PFSK-1 (cell line): Measurements from ENCODE around the gene BRME1.
A peak's percentile ranks its signal among the peaks of the same experiment; 100 is the strongest.

Source experiments
- FOXP2 ChIP-seq: optimal IDR thresholded peaks from 2 replicates; pipeline ENCODE3; 2011; ENCODE audit warnings: borderline replicate concordance, control low read depth, inconsistent platforms; ENCODE audit not compliant: insufficient read depth; ENCODE audit errors: extremely low read length, extremely low read depth
- POLR2AphosphoS5 ChIP-seq: IDR thresholded peaks from 2 replicates; pipeline ENCODE4 v1.6.1; 2012; ENCODE audit warnings: low read depth, mild to moderate bottlenecking, control low read depth, low read length, moderate library complexity
- REST ChIP-seq, 2 experiments: IDR thresholded peaks; 2 replicates each; pipeline versions ENCODE4 v1.6.1 to v1.8.0; 2011 to 2012; ENCODE audit warnings: low read depth in 2 of 2, low read length in 2 of 2, control low read depth in 1 of 2, inconsistent platforms in 1 of 2, mild to moderate bottlenecking in 1 of 2, moderate library complexity in 1 of 2; ENCODE audit not compliant: insufficient read depth in 1 of 2
- SIN3A ChIP-seq: IDR thresholded peaks from 2 replicates; pipeline ENCODE4 v1.6.1; 2012; ENCODE audit warnings: mild to moderate bottlenecking, low read length, moderate library complexity, borderline replicate concordance; ENCODE audit not compliant: insufficient read depth
- TAF1 ChIP-seq: IDR thresholded peaks from 2 replicates; pipeline ENCODE4 v1.6.1; 2012; ENCODE audit warnings: low read length, control low read depth, borderline replicate concordance; ENCODE audit not compliant: insufficient read depth

Gene BRME1

DNA sequence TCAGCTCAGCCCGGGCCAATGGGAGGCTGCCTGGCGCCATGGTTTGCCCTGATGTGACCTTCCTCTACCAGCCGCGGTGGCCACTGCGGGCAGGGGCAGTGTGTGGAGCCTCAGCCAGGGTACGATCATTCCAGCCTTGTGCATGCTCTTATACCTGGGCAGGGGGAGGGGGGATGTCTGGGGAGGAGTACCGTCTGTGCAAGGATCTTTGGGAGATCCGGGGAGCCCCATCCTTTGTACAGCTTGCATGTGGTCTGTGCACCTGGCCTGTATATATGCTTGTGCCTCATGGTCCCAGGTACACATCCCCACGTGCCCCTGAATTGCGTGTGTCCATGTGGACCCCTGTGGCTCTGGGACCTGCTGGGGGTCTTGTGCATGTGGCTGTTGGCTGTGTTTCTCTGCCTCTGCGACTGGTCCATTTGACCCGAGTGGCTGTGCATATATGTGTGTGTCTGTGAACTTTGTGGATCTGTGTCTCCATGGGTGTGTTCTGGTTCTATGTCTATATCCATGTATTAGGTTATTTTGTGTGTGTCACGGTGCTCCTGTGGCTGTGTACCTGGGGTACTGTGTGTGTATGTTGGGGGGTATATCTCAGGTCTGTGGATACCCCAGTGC lies 41.8 kb downstream of the BRME1 start:
- TF ChIP-seq TAF1 = no peak
- no peak for TF ChIP-seq REST (IDR thresholded peaks at IDR 0.05; ENCODE audit: insufficient read depth in 1 of 2, low read depth in 2 of 2, low read length in 2 of 2)
- TF ChIP-seq POLR2AphosphoS5 = no peak
- no peak for TF ChIP-seq FOXP2
- no peak for TF ChIP-seq SIN3A

DNA sequence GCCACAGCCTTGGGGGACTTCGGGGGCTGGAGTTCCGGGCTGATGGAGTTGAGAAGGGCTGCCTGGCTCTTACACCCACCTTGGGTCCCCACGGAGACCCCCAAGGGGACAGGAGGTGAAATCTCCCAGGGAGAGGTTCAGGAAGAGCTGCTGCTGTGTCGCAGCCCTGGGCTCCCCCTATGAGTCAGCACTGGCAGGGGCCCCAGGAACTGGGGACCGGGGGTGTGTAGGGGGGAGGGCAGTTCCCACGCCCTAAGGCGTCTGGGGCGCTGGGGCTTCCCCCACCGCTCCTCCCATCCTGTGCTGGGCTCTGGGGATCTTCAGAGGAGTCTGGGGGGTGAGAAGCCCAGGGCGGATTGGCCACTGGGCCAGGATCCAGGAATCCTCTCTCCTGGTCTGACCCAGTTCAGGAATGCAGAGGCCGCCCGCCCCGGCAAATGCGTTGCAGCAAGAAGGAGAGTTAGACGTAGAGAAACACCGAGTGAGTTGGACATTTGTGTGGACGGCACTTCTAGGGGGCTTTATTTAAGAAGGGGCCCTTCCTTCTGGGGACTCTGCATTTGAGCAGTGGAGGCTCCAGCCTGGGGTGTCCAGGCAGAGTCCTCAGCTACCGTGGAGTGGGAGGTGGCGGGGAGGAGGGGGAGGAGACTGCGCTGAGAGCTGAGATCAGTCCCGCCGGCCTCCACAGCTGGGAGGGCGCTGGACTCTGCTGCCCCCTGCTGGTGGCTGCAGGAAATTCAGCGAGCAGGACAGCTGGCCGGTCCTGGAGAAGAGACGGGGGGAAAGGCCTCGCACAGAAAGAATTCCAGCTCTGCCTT lies 44.0 kb downstream of the BRME1 start:
- peak; percentile 90 for TF ChIP-seq FOXP2
- no peak for TF ChIP-seq TAF1

DNA sequence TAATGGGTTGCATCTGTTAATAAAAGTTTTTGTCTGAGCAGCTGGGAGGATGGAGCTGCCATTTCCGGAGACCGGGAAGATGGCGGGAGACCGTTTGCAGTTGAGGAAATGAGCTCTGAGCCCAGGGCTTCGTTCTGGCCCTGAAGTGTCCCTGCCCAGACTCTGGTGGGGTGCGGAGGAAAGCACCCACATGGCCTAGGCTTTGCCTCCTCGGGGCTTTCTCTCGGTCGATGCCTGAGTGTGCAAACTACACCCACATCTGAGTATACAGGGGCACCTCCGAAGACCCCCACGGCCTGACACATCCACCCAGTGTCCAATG lies 44.6 kb downstream of the BRME1 start:
- TF ChIP-seq SIN3A (no peak), TAF1 (peak; percentile 60; the same call in 1 of the 2 replicates), FOXP2 (no peak), POLR2AphosphoS5 (no peak), REST (IDR thresholded peaks at IDR 0.05; ENCODE audit: insufficient read depth in 1 of 2, low read depth in 2 of 2, low read length in 2 of 2) (0 out of 4 replicates have a peak, but pooled peaks of 1 of the 2 experiments have one; percentile 18)

GRCh38 chr19:13860679-13861391 lies 45.1 kb downstream of the BRME1 start:
- TF ChIP-seq REST (IDR thresholded peaks at IDR 0.05; ENCODE audit: insufficient read depth in 1 of 2, low read depth in 2 of 2, low read length in 2 of 2) = no peak
- no peak for TF ChIP-seq TAF1
- TF ChIP-seq SIN3A = no peak
- TF ChIP-seq FOXP2 = no peak
- no peak for TF ChIP-seq POLR2AphosphoS5

DNA sequence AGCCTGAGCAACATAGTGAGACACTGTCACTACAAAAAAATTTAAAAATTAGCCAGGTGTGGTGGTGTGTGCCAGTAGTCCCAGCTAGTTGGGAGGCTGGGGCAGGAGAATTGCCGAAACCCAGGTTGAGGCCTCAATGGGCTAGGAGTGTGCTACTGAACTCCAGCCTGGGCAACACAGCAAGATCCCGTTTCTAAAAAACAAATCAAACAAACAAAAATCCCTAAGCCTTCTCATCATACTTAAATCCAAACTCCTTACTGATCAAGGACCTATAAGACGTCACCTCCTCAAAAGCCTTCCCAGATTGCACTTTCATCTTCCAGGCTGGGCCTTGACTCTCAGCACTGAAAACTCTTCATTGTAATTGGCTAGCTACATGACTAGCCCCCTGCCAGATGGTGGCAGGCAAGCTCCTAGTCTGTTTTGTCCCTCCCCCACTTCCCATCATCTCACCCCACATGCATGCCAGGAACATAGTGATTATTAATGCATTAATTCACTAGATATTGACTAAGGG lies 46.5 kb downstream of the BRME1 start:
- TF ChIP-seq POLR2AphosphoS5 (no peak), SIN3A (no peak), FOXP2 (no peak), REST (IDR thresholded peaks at IDR 0.05; ENCODE audit: insufficient read depth in 1 of 2, low read depth in 2 of 2, low read length in 2 of 2) (no peak), TAF1 (no peak)
